ENCODE results near the gene SPATA31E1.

SPATA31E1 gene

GRCh38 chr9:87863882-87864465, 18.7 kb upstream of the SPATA31E1 start:
- no peak for DNase-seq

GRCh38 chr9:87864915-87865314, 17.8 kb upstream of the SPATA31E1 start:
- DNase-seq: no peak

DNA sequence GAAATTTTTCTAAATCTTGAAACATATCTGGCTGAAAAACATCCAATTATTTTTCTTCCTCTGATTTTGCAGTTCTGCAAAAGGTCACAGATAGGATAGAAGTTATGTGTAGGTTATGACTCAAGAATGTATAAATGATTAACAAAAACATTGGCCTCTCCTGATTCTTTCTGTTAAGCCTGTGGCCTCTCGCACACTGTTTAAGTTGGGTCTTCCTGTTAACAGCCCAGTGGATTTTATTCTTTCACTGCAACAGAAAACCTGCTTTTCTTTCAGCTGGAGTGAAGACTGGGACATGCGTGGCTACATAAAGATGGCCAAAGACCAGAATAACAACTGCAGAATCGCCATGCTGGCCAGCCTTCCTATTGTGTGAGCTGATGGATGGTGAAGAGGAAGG, 17.1 kb upstream of the SPATA31E1 start:
- no peak for DNase-seq

DNA sequence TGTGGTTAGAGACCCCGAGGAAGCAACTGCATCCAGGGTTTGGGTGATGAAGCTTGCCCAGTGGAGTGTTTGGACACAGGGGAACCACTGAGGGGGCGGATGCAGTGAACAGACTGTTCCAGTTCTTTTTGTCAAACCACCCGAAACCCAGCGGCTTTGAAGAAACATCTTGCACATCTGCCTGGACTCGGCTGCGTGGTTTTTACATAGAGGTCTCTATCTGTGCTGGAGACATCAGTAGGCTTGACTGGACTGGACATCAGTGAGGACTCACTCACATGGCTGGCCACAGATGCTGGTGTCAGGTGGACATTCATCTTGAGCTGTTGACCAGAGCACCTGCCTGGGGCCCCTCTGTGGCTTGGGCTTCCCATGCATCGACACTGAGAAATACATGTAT, 15.3 kb upstream of the SPATA31E1 start:
- DNase-seq: no peak

DNA sequence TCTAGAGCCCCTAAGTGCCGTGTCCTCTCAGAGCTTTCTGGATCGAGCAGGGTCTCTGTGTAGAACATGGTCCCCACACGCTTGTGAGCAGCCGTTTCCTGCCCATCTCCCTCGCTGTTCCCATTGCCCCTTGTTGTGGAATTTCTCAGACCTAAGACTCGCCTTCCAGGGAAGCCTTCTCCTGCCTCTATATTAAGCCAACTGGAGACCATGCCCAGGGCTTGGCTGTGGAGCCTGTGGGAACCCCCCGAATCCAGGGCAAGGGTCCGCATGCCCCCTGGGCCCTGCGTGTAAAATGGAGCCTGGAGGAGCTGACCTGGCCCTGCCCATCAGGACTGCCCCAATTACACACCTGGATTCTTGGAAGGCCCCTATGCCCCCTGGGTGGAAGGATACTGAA, 14.5 kb upstream of the SPATA31E1 start:
- DNase-seq: no peak

DNA sequence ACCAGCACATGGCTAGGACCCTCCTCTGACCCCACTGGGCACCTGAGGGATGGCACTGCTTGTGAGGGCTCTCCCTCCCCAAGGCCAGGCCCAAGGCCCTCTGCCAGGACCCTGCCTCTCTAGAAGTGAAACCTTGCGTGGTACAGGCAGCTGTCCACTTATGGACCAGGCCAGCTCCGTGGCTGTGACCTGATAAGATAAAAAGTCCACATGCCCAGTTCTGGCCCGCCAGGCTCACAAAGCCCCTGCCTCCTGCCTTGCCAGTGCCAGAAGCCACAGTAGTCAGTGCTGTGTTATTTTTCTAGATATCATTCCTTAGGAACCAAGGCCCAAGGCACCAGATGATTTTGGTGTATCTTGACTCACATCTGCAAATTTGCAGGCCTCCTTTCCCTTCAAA, 14.0 kb upstream of the SPATA31E1 start:
- no peak for DNase-seq

- DNase-seq: no peak
These were observed 13.6 kb upstream of the SPATA31E1 start for GRCh38 chr9:87869082-87869481.

GRCh38 chr9:87871425-87872078, 11.1 kb upstream of the SPATA31E1 start:
- DNase-seq: no peak

DNA sequence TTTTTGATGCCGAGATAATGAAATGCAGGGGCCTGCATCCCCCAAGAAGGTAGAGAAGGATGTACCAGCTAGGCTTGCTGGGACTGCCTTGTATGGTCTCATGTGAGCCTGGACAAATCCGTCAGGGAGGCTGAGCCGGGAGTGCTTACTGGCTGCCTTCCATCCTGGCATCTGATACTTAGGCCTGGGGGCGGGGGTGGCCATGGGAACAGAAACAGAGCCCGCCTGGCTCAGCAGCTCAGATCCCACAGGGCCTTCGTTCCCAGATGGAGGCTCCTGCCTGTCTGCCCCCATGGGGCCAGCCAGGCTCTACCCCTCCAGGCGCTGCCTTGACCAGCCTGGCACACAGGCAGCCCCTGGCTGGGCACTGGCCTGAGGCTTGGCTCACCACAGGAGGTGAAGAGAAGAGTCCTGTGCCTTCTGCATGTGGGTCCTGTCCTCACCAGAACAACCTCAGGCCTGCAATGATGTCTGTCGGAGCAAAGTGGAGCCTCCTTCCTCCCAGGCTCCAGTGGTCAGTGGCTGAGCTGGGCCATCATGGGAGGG, 10.5 kb upstream of the SPATA31E1 start:
- no peak for DNase-seq

DNA sequence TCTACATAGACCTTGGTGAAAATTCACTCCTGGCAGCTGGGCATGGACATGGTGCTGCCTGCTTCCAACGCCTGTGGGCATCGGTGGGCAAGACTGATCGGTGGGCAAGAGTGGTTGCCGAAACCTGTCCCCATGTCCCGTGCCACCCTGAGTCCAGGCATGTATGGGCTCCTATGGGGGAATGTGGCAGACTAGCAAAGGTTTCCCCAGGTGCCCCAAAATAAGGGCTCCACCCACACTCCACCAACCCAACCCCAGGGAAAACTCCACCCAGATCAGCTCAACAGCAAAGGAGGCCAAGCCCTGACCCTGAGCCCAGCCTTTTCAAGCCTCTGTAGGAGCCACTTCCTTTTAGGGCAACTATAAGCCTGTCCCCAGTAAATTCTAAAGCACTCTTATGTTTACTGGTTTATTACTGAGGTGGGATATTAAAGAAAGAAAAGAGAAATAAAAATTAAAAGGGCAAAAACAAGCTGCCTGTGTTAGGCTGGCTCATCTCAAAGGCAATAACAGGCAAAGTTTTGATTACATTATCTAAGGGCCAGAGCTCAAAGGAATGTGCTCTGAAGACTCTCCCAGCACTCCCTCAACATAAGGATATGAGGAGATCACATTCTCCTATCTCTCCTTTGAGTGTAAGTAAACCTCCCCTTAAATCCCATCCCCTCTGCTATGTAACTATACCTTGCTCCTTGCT, 8.9 kb upstream of the SPATA31E1 start:
- DNase-seq: no peak

GRCh38 chr9:87874304-87874623, 8.4 kb upstream of the SPATA31E1 start:
- DNase-seq: no peak

DNA sequence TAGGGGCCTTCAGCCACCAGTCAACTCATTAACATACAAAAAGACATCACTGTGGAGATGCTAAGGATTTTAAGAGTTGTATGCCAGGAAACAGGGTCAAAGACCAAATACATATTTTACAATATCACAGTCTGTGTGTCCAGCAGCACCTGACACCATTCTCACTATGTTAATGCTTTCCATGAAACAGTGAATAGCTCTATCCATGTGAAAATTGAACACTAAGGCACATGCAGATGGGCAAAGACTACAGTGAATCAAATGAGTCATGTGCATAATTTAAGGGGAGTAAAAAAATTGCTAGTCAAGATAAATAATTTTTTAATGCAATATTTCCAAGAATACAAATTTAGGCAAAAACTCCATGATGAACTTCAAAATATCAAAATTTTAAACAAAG, 7.6 kb upstream of the SPATA31E1 start:
- no peak for DNase-seq

DNA sequence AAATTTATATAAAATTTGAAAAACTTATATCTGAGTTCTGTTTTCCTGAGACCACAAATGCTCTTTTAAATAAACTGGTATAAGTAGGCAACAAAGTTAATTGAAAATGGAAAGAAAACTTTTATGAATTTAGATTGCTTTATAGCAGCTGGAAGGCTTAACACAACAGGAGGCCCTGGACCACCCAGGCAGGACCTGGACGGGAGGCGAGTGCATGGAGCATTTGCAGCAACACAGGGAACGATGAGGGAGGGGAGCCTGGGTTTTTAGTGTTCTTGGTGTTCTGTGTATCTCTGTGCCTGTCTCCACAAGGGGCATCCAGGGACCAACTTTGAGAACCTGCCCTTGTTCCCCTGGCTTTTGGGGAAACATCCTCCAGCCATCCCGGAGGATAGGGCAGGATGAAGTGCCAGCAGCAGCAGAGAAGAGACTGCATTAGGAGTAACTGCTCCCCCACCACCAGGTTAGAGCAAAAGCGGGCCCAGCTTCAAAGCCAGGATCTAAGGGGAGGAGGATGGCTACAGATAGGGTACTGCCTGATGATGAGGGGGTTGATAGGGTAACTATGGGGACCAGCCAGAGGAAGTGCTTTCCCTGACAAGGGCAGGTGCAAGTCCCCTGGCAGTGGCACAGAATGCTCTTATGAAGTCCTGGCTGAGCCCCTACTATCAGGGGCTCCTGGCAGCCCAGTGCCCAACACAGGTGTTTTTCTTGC, 6.7 kb upstream of the SPATA31E1 start:
- DNase-seq: no peak

DNA sequence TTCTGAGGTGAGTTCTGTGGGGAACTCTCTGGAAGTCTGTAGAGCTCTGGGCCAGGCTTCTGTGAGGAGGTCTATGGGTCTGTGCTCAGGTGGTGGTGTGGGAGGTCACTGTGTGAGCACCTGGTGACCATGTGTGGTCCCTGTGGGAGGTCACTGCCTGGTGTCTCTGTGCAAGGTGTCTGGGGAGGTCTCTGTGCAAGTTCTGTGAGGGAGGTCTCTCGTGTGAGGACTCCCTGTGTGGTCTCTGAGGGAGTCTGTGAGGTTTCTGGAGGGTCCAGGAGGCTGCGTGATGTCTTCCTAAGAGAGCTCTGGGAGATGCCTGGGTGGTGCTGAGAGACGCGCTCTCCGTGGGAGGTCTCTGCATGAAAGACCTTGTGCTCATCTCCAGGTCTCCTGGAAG, 6.0 kb upstream of the SPATA31E1 start:
- no peak for DNase-seq

GRCh38 chr9:87878989-87879511, 3.6 kb upstream of the SPATA31E1 start:
- DNase-seq: no peak

- no peak for DNase-seq
These were observed 2.6 kb upstream of the SPATA31E1 start for GRCh38 chr9:87880116-87880515.

GRCh38 chr9:87880683-87881082, 2.0 kb upstream of the SPATA31E1 start:
- no peak for DNase-seq

GRCh38 chr9:87883274-87883673, 597 bp downstream of the SPATA31E1 start:
- no peak for DNase-seq

DNA sequence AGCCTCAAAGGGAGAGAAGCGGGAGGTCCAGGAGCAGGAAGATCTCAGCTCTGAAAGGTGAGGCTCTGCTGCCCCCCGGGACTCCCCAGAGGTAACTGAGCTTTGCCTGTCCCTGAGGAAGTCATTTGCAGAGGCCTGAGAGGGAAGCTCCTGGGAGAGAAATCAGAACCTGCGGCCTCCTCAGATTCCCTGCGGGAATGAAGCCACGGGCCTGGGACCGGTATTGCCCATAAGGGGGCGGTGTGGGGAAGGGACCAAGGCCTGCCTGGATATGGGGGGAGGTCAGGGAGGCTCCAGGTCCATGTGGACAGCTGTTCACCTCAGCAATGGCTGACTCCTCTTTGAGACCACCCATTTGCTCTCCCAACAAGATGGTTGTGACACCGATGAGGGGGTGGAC, 1.3 kb downstream of the SPATA31E1 start:
- DNase-seq: no peak

GRCh38 chr9:87884578-87885459, 2.1 kb downstream of the SPATA31E1 start:
- DNase-seq: no peak

DNA sequence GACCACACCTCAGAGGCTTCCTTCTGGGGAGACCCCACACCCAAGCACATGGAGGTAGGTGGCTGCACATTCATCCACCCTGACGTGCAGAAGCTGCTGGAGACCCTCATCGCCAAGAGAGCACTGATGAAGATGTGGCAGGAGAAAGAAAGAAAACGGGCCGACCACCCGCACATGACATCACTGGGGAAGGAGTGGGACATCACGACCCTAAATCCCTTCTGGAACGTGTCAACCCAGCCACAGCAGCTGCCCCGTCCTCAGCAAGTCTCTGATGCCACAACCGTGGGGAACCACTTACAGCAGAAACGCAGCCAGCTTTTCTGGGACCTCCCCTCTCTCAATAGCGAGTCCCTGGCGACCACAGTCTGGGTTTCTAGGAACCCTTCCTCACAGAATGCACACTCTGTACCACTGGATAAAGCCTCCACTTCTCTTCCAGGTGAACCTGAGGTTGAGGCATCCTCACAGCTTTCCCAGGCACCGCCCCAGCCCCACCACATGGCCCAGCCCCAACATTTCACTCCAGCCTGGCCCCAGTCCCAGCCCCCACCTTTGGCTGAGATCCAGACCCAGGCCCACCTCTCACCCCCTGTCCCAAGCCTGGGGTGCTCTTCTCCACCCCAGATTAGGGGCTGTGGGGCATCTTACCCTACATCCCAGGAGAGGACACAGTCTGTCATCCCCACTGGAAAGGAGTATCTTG, 3.0 kb downstream of the SPATA31E1 start:
- no peak for DNase-seq

Data from activated CD8-positive, alpha-beta memory T cell treated with anti-CD3 and anti-CD28 coated beads, Interleukin-2, amount 50 U/mL, for 4 hours (primary cell).